Spleen (tissue), 11 donors: Measurements from ENCODE around the gene PRSS12. TPM values are rescaled to one million over a fixed set of nuclear protein-coding genes. Genes with fewer than 3 reads are reported as not detected.

ENCODE experiments used
- DNase-seq: peaks from one replicate; pipeline ENCODE4 v3.0.0-alpha.2; 2020
- H3K27ac ChIP-seq, 8 donors: fragments of 200-600 bp; sonication (generic) in 7 of 8; 1 replicate in 4 of 8; 2 replicates in 4 of 8; pipeline versions ENCODE4 v1.5.0 to v1.8.0; 2016 to 2021; ENCODE audit warnings: inconsistent platforms in 4 of 8, mild to moderate bottlenecking in 4 of 8, moderate library complexity in 1 of 8
- H3K27me3 ChIP-seq, 7 donors: fragments of 200-600 bp; sonication (generic) in 6 of 7; replicated peaks in 1 of 7; 1 replicate in 4 of 7; 2 replicates in 3 of 7; pipeline versions ENCODE4 v1.5.0 to v1.8.0; 2016 to 2021; ENCODE audit warnings: inconsistent platforms in 3 of 7, mild to moderate bottlenecking in 1 of 7
- H3K36me3 ChIP-seq, 6 donors: fragments of 200-600 bp; sonication (generic) in 5 of 6; 1 replicate in 4 of 6; 2 replicates in 2 of 6; pipeline versions ENCODE4 v1.5.0 to v1.8.0; 2016 to 2021; ENCODE audit warnings: inconsistent platforms in 2 of 6
- H3K4me1 ChIP-seq, 6 donors: fragments of 200-600 bp; sonication (generic) in 5 of 6; 1 replicate in 3 of 6; 2 replicates in 3 of 6; pipeline versions ENCODE4 v1.5.0 to v1.8.0; 2016 to 2021; ENCODE audit warnings: inconsistent platforms in 3 of 6
- H3K4me3 ChIP-seq, 8 donors: fragments of 200-600 bp; sonication (generic) in 7 of 8; 1 replicate in 4 of 8; 2 replicates in 4 of 8; pipeline versions ENCODE4 v1.5.0 to v1.8.0; 2016 to 2021; ENCODE audit warnings: inconsistent platforms in 4 of 8, mild to moderate bottlenecking in 4 of 8, moderate library complexity in 2 of 8
- H3K9me3 ChIP-seq, 8 donors: fragments of 200-600 bp; sonication (generic) in 7 of 8; 1 replicate in 4 of 8; 2 replicates in 4 of 8; pipeline versions ENCODE4 v1.5.0 to v1.8.0; 2016 to 2021; ENCODE audit warnings: inconsistent platforms in 4 of 8
- CTCF ChIP-seq, 11 experiments: fragments of 200-600 bp in 7 of 11; fragments of 450-650 bp in 4 of 11; sonication (generic) in 4 of 11; IDR thresholded peaks in 8 of 11; conservative IDR thresholded peaks in 3 of 11; 1 replicate in 7 of 11; 2 replicates in 4 of 11; pipeline versions ENCODE4 v1.4.0 to v1.8.0; 2016 to 2021; ENCODE audit warnings: antibody characterized with exemption in 11 of 11, inconsistent platforms in 4 of 11, mild to moderate bottlenecking in 1 of 11
- POLR2A ChIP-seq, 3 donors: fragments of 450-650 bp; IDR thresholded peaks; one replicate each; pipeline ENCODE4 v1.5.1; 2017; ENCODE audit warnings: antibody characterized with exemption in 3 of 3, mild to moderate bottlenecking in 1 of 3
- POLR2AphosphoS5 ChIP-seq, 3 donors: sonication (generic); formaldehyde crosslinking; IDR thresholded peaks; one replicate each; pipeline ENCODE4 v1.5.1; 2017; ENCODE audit warnings: antibody characterized with exemption in 3 of 3
- WGBS, 5 donors: extraction: QIAGEN DNeasy Blood & Tissue Kit in 3 of 5; methylation state at CpG; one replicate each; pipeline versions ENCODE4 v1.1.5 to v1.1.7; 2013 to 2018; 5-methylcytosine and 5-hydroxymethylcytosine counted together
- intact Hi-C: fragments of 100-400 bp; cut with DNase I; formaldehyde crosslinking; loops from one replicate; pipeline ENCODE4 v1.15.0; 2023; ENCODE audit warnings: low total_unique reads
- polyA plus RNA-seq, 3 donors: library from polyadenylated mRNA; stranded (reverse); fragments of 200-250 nt; gene quantifications; one replicate each; pipeline ENCODE4 v1.2.1, GENCODE V29; 2013
- total RNA-seq, 7 donors: library from RNA; depleted of rRNA in 3 of 7; stranded (reverse); fragments of >200 nt in 3 of 7; fragmentation: NEBNext Ultra II Directional in 4 of 7; extraction: Animal tissue kit (Norgen Biotek cat#: 25700) in 4 of 7; gene quantifications; one replicate each; pipeline versions ENCODE4 v1.1.0 to v1.2.1, GENCODE V29; 2016 to 2021
- donor health status: healthy with polysubstance abuse.
- donor health status: DM: no; HTN: no; CAD: no; lungs with moderate emphysema.
- donor health status: DM: no; HTN: no; CAD: no.
- donor health status: Bipolar disorder and iron deficiency.
- donor health status: healthy.
- donor health status: DM: no; HTN: no; CAD: no.
- donor health status: DM: yes; HTN: yes; CAD: no.

Gene PRSS12
- total and polyA plus RNA-seq, 10 donors, result 0.03 to 0.44 (median 0.10) TPM; not detected in 5

DNA sequence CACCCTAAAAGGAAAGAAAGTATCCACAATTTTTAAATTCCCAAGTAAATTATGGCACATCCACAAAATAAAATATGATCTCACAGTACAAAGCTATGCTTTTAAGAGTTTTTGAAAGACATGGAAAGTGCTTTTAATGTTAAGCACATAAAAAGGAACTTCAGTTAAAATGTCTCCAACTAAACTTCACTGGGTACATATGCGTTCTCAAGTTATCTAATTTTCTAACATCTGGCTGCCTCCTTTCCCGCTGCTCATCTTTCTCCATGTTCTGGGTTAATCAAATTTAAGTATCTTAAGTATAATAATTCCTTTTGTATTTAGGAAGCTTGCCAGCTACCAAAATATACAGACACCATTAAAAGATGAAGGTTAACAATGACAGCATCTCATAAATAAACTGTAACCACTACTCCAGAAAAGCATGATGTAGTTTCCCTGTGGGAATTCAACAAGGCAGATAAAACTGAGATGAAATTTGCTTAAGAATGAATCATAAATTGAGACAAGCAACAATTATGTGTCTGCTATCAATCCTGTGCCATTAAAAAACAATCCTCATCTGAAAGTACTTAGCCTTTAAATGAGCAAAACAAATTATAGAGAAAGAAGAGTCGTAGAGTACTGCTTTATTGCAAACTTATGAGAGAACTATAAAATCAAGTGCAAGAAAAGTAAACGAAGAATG, 25.1 kb downstream of the PRSS12 start:
- H3K4me1 ChIP-seq, result no peaks in the 10 kb centered on the region
- no peak overlapping the region for H3K4me3 ChIP-seq
- 78 to 85% (median 81%) methylated on average over 4 of the region's 4 CpGs for WGBS, 5 donors
- H3K27me3 ChIP-seq, result no peaks in the 10 kb centered on the region
- intact Hi-C loops, result no loop called here
- DNase-seq, result no peak
- H3K36me3 ChIP-seq, result no peaks in the 10 kb centered on the region
- no peaks in the 10 kb centered on the region for H3K9me3 ChIP-seq
- TF ChIP-seq CTCF (IDR thresholded peaks at IDR 0.05 in 8 of 11, conservative IDR thresholded peaks at IDR 0.05 in 3 of 11), result no peak
- H3K27ac ChIP-seq, result no peak overlapping the region

DNA sequence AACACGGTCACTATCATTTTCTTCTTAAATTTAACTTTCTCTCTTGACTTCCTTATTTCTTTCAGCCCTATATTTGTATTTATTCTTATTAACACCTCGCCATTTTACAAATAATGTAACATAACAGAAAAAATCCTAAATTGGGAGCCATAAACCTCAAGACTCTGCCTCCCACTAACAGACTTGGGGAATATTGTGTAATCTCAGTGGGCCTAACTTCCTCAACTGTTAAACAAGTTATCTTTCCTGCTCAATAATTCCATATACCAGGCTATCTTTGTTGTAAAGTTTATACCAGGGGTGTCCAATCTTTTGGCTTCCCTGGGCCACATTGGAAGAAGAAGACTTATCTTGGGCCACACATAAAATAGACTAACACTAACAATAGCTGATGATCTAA, 26.2 kb downstream of the PRSS12 start:
- 47 to 85% (median 69%) methylated on average over 2 of the region's 2 CpGs for WGBS, 5 donors
- no peak for TF ChIP-seq CTCF (IDR thresholded peaks at IDR 0.05 in 8 of 11, conservative IDR thresholded peaks at IDR 0.05 in 3 of 11)
- TF ChIP-seq POLR2A (IDR thresholded peaks at IDR 0.05), result no peak
- no peak for TF ChIP-seq POLR2AphosphoS5 (IDR thresholded peaks at IDR 0.05)

GRCh38 chr4:118325431-118325830, 27.4 kb downstream of the PRSS12 start:
- Histone ChIP-seq H3K4me3 (no peak overlapping the region), H3K9me3 (no peaks in the 10 kb centered on the region), H3K36me3 (no peaks in the 10 kb centered on the region), H3K4me1 (no peaks in the 10 kb centered on the region), H3K27ac (no peak overlapping the region), H3K27me3 (no peaks in the 10 kb centered on the region)
- intact Hi-C loops, result no loop called here
- DNase-seq, result no peak
- WGBS, 5 donors, result 60 to 76% (median 66%) methylated on average over 1 of the region's 1 CpG
- TF ChIP-seq POLR2A (IDR thresholded peaks at IDR 0.05) (no peak), CTCF (IDR thresholded peaks at IDR 0.05 in 8 of 11, conservative IDR thresholded peaks at IDR 0.05 in 3 of 11) (no peak), POLR2AphosphoS5 (IDR thresholded peaks at IDR 0.05) (no peak)

More for the DNA sequence above, 26.2 kb downstream of the PRSS12 start:
- DNase-seq, result no peak
- H3K27ac ChIP-seq, result no peak overlapping the region
- no peak overlapping the region for H3K4me3 ChIP-seq
- intact Hi-C loops, result no loop called here
- no peaks in the 10 kb centered on the region for H3K27me3 ChIP-seq
- H3K4me1 ChIP-seq, result no peaks in the 10 kb centered on the region
- H3K9me3 ChIP-seq, result no peaks in the 10 kb centered on the region
- H3K36me3 ChIP-seq, result no peaks in the 10 kb centered on the region

DNA sequence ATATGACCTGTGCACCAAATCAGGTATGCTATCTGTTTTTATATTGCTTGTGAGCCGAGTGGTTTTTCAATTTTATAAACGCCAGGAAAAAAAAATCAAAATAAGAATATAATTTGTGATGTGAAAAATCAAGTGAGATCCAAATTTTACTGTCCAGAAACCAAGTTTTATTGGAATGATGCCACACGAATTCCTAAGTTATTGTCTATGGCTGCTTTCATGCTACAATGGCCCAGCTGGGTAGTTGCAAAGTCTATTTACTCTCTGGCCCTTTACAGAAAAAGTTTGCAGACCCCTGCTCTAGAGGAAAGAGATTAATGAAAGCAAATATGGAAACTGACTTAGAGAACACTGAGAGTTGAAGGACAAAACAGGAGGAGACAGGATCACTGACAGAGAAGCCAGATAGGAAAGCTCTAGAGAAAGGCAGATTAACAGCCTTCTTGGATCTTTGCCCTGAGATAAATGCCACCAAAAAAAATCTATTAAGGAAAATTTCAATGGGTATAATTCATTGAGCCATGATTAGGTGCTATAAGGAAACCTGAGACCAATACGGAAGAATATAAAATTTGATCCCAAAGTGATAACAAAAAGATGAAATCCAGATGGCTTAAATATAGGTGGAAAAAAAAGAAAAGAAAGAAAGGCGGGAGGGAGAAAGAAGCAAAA, 29.8 kb downstream of the PRSS12 start:
- no peak for DNase-seq
- H3K36me3 ChIP-seq, result no peaks in the 10 kb centered on the region
- H3K27me3 ChIP-seq, result no peaks in the 10 kb centered on the region
- TF ChIP-seq POLR2A (IDR thresholded peaks at IDR 0.05), result no peak
- no peak for TF ChIP-seq POLR2AphosphoS5 (IDR thresholded peaks at IDR 0.05)
- no peak for TF ChIP-seq CTCF (IDR thresholded peaks at IDR 0.05 in 8 of 11, conservative IDR thresholded peaks at IDR 0.05 in 3 of 11)
- intact Hi-C loops, result no loop called here
- no peak overlapping the region for H3K4me3 ChIP-seq
- 72 to 83% (median 76%) methylated on average over 5 of the region's 5 CpGs for WGBS, 5 donors
- no peaks in the 10 kb centered on the region for H3K9me3 ChIP-seq
- no peak overlapping the region for H3K27ac ChIP-seq
- no peaks in the 10 kb centered on the region for H3K4me1 ChIP-seq
